Activated CD8-positive, alpha-beta memory T cell treated with anti-CD3 and anti-CD28 coated beads, Interleukin-2, amount 50 U/mL, for 24 hours (primary cell): ENCODE measurements around the gene CNIH3.
"Not testable (repeated sequence)": the region's sequence is repeated elsewhere in the genome, so short reads cannot be mapped to it uniquely, and the experiment has no call there.

Experiments used
- DNase-seq: peaks from one replicate; pipeline ENCODE4 v3.0.0-alpha.2; 2020; ENCODE audit errors: extremely low read depth

Gene CNIH3

DNA sequence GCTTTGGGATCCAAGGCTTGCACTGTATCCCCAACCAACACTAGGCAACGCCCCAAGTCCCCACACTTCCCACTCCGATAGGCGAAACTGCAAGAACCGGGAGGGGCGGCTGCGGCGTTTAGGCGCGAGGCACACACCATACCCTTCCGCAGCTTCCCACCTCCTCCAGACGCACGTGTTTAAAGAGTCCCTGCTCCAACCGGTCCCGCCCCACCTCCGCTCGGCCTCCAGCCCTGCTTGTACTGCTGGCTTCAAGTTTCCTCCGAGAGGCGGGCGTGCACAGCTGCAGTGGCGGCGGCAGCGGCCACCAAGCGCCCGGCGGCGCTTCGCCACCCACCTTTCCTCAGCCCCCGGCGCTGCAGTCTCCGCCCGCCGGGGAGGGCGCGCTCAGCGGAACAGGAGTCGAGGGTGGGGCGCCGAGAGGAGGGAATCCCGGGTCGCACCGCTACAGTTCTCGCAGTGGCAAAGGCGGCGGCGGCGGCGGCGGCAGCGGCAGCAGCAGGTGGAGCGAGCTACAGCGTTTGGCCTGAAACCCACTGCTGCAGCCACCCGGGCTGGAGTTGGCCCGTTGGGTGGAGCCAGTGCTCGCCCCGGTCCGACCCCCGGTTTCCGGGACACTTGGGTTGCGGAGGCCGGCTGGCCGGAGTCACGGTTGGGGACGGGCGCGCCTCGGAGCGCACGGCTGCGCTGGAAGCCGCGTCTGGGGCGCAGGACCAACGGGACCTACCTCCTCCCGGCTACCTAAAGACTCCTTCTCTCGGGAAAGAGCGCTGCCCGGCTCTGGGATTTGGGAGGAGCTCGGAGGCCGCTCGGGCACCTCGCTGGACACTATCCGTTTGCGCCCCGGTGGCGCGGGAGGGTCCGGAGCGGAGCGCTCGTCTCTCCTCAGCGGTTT is at the start of gene CNIH3:
Gene CNIH3 (plus strand): TSS at position 457 of the 895 bp plus-strand sequence. CDS start 858 bp downstream, outside the sequence.
- DNase-seq: no peak

DNA sequence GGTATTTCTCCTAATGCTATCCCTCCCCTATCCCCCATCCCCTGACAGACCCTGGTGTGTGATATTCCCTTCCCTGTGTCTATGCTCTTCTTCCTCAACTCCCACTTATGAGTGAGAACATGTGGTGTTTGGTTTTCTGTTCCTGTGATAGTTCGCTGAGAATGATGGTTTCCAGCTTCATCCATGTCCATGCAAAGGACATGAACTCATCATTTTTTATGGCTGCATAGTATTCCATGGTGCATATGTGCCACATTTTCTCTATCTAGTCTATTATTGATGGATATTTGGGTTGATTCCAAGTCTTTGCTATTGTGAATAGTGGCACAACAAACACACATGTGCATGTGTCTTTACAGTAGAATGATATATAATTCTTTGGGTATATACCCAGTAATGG is 49.6 kb upstream of the CNIH3 start:
- DNase-seq: not testable (repeated sequence)

DNA sequence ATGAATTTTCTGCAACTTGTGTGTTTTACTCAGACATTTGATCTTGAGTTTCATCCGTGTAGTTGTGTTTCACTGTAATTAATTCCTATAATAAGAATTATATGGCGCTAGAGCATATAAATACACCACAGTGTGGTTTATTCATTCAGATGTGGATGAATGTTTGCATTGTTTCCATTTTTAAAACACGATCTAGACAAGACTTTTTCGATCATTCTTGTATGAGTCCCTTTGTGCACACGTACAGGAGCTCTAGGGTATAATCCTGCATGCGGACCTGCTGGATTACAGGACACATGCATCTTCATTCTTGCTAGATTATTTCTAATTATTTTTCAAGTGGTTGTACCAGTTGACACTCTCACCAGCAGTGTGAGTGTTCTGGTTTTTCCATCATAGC is 46.8 kb upstream of the CNIH3 start:
- no peak for DNase-seq

DNA sequence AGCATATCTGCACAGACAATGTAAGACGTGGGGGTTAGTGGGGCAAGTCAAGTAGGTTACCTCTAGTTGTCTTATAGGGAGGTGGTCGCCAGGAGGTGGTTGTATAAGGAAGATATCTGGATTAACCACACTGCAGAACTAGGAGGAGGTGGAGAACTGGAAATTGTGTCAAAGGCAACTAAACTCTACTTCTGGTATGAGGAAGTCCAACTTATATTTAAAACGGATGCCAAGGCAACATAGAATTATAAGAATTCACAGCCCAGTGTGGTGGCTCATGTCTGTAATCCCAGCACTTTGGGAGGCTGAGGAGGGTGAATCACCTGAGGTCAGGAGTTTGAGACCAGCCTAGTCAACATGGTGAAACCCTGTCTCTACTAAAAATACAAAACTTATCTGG is 44.1 kb upstream of the CNIH3 start:
- not testable (repeated sequence) for DNase-seq

DNA sequence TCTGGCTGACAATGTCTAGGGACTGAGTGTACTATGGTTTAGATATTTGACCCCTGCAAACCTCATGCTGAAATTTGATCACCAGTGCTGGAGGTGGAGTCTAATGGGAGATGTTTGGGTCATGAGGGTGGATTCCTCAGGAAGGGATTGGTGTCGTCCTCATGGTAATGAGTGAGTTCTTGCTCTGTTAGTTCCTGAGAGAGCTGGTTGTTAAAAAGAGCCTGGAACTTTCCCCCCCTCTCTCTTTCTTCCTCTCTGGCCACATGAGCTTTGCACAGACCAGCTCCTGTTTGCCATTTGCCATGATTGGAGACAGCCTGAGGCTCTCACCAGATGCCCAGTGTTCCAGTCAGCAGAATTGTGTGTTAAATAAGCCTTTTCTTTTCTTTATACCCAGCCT is 36.6 kb upstream of the CNIH3 start:
- no peak for DNase-seq

DNA sequence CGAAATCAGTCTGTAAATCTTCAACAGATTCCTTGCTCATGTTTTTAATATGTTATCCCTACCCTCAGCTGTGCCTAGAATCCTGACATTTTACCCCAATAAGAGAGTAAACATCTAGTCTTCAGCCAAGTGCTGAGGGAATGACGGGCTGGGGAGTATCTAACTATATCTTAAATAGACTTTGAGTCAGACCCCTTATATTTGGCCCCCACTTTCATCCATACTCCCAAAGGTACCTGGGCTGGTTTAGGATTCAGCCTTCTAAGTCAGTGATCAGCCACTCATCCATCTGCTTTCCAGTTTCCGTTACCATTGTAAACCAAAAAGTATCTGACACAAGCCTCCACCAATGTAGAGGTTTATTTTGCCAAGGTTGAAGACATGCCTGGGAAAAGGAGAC is 36.1 kb upstream of the CNIH3 start:
- DNase-seq: no peak

DNA sequence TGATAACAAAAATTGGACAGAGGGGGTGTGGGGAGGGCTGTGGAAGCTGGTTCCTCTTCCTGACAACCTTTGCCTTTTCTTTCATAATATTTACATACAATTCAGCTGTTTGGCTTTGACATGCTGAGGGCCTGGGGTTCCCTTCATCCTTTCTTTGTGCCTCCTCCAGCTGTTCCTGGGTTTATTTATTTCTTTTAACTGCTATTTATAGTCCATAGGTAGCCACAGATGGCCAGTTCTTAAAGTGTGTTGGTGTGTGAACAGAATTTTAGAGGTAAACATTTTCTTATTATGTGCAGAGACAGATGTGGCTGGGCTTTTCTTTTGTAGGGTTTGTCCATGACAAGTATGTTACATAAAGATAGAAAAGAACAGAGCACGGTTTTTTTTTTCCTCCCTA is 34.1 kb upstream of the CNIH3 start:
- DNase-seq: no peak

DNA sequence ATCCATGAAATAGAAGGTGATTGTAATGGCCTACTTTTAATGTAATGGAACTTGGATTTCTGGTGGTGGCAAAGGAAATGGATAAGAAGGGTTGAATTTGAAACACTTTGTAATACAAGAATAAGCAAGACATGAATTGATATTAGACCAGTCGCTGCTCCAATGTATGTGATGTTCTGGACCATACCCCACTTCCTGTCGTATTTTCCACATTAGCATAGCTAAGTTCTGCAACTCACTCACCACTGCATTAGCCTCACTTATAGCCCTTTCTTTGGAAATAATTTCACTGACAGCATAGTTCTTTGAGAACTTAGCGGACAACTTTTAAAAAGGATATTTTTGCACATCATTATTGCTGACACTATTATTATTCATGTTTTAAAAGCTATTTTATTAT is 32.3 kb upstream of the CNIH3 start:
- no peak for DNase-seq

DNA sequence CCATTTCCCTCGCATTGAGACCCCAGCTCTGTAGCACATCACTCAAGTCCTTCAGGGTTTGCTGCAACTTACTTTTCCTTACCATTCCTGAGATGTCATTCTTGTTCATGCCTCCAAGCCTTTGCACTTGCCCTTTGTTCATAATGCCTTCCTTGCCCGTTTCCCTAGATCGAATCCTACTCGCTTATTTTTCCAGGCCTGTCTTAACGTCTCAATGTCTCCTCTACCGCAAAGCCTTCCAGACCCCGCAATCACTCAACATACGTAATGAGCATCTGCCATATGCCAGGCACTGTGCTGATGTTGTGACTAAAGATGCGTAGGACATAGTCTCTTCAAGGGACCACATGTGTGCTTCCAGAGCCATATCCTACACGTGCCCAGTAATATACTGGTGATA is 31.1 kb upstream of the CNIH3 start:
- DNase-seq: no peak

DNA sequence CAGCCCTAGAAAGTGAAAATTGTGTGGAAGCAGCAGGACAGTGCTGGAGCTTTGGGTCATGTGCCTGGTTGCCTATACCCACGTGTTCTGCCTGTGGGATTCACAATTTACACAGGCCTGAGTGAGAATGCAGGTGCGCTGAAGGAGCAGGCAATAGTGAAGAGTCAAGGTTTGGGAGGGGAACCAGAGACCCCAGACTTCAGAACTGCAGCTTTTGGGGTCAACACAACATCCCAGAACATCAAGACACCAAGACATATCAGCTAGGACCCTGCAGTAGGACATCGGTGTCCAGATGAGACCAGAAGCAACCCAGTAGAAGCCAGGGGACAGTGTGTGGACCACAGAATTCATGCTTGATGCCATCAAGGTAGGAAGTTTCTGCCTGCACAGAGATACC is 29.1 kb upstream of the CNIH3 start:
- no peak for DNase-seq

DNA sequence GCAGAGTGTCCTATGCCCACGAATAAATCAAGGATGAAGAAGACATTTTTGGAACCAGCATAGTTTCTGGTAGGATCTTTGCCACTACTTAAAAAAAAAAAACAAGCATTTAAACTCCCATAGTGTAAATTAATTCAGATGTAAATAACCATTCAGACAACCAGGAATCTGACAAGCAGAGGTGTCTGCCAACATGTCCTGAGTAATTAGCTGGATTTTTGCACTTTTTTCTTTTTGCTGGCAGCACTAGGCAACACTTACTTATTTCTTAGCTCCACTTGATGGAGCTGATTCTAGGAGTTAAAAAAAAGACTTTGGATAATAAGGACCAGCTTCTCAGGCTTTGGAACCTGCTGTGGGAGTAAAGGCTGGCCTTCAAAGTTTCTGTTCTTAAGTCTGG is 27.6 kb upstream of the CNIH3 start:
- no peak for DNase-seq

DNA sequence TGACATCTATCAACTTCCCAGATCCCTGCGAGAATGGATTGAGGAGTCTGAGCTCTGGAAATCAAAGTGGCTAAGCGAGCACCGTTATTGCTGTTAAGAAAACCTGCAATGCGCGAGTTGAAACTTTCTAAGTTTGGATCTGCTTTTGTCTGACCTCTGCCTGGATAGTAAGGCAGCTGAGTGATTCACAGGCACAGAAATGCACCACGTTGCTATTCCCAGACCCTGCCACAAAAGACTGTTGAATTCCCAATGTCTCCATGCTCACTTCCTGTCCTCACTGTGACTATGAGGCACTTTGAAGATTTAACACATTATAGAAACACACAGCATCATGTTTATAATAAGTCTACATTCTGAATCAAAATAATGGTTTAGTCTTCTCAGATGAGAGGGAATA is 27.1 kb upstream of the CNIH3 start:
- no peak for DNase-seq

DNA sequence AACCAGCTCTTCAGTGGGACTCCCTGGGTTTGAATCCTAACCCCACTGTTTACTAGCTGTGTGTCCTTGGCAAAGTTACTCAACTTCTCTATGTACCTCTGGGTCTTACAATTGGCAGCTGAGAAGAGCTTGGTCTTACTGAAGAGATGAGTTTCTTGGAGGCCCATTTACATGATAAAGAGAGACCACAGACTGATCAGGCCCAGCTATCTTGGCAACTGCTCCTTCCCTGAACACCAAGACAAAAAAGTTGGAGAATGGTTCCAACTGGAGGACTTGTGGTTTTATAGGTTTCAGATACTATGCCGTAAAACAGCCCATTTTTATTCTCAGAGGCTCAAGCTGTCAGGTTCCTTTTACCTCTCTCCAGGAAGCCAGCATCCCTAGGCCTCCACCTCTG is 24.8 kb upstream of the CNIH3 start:
- DNase-seq: no peak

DNA sequence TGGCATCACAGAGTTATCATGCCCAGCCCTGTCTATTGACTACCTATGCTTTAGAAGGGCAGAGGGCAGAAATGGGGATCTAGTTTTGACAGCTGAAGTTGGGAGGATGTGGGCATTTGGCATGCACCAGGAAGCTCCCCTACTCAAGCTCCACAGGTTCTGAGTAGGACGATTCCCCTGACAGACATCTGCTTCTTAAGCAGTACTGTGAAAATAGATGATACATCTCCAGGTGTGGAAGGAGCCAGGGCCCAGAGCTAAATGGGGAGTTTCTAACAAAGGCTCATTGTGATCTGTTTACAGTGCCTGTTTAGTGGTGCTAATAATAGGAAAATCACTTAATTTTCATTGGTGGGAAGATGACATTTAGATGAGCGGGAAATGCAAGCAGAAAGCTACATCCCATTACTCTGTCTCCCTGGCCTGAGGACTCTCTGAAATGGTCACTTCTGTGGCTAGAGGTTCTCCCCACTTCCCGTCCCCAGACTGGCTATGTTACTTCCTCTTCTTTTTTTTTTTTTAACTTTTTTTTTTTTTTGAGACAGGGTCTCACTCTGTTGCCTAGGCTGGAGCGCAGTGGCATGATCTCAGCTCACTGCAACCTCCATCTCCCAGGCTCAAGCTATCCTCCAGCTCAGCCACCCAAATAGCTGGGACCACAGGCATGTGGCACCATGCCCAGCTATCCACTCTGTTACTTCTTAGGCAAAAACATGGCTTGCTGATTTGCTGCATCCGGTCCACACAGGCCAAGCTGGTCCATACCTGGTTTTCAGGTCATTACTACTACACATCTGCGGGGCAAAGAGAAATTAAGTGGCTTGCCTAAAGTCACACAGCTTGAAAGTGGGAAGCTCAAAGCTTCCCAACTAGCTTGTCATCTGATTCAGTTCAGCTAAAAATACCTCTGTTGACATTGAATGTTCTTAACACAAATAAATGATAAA is 23.2 kb upstream of the CNIH3 start:
- no peak for DNase-seq

DNA sequence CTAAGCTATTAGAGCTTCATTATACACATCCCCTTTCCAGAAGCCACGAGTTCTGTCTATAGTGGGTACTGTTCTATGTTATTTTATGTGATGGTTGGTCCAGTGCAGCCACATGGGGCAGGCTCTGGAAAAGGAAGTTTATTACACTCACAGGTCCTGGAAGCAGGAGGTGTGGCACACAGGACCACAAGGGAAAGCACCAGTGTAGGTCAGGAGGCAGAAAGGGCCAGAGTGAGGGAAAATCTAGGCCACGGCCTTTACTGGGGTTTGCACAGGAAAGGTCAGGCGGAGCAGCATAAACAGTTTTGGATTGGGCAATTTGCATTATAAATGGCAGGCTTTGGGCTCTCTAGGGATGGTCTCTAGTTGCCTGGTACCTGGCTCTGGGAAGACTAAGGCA is 21.8 kb upstream of the CNIH3 start:
- no peak for DNase-seq

DNA sequence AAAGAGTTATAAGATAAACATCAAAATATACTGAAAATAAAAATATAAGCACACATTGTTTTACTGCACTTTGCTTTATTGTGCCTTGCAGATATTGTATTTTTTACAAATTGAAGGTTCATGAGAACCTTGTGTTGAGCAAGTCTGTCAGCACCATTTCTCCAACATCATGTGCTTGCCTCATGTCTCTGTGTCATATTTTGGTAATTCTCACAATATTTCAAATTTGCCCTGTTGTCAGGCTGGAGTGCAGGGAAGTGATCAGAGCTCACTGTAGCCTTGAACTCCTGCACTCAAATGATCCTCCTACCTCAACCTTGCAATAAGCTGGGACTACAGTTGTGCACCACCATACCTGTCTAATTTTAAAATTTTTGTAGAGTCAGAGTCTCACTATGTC is 21.3 kb upstream of the CNIH3 start:
- DNase-seq: no peak

DNA sequence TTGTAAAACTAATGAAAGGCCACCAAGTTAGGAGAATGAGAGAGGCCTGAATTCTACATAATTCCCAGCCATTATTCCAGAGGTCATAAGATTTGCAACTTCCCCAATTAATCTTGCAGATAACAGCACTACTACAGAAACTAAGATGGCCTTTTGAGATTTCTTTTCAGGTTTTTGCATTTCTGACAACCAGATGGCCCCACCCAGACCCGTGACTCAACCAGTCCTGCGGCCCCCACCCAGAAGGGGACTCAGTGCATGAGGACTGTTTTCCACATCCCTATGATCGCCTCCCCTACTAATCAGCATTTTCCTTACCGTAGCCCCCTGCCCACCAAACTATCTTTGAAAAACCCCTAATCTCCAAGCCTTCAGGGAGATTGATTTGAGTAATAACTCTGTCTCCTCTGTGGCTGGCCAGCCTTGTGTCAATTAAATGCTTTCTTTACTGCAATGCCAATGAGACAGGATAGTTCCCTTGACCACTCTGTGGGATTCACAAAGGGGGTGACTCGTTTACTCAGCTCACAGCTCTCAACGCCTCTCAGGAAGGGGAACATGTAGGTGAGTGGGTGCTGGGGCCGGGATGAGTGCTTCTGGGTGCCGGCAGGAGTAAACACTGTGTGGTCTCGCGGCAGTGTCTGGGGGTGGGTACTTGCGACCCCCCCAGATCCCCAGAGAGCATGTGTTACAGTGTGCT is 10.5 kb upstream of the CNIH3 start:
- DNase-seq: no peak

DNA sequence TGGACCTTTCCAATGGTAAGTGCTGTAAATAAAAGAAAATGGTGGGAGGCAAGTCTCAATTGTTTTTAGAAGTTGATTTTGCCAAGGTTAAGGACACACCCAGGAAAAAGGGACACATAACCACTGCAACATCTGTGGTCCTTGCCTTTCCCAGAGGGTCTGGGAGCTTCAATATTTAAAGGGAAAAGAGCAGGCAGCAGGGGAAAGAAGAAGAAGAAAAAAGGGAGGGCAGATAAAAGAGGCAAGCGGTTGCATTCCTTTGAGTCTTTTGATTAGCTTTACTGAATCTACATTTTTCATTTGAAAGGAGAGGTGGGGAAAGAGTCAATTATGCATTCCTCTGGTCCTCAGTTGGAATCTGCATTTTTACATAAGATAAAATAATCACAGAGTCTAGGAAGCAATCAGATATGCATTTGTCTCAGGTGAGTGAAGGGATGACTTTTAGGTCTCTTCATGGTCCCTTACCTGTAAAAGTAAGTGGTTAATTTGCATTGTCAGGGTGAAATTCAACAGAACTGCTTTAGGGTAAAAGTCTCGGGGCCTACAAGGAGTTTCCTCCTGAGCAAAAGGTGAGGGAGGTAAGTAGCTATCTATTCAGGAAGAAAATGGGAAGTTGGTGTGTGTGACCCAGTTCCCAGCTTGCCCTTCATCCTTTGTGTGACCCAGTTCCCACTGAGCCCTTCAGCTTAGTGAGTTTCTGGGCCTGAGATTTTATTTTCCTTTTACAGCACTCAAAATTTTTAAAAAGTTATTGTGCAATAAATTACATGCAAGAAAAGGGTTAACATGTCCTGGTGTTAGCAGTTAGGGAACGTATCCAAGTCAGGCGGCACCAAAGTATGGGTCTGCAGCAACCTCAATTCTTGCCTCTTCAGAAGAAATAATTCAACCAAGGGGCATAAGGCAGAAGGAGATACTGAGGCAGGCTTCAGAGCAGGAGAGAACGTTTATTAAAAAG is 8.6 kb upstream of the CNIH3 start:
- DNase-seq: no peak

DNA sequence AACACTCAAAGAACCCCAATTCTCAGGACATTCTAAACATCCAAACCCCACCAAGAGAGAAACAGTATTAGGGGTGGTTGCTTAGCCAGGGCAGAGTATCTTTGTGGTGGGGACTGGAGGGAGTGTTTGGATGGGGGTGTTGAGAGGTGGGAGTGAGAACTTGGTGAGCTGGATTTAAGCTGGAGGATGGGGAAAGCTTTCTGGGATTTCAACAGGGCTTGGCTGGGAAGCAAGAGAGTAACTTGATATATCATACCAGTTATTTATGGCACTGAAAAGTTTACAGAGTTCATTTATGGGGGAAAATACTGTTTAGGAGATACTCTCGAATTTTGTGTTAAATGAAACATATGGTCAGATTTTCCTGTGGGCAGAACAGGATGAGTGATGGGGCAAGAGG is 6.8 kb upstream of the CNIH3 start:
- DNase-seq: no peak

DNA sequence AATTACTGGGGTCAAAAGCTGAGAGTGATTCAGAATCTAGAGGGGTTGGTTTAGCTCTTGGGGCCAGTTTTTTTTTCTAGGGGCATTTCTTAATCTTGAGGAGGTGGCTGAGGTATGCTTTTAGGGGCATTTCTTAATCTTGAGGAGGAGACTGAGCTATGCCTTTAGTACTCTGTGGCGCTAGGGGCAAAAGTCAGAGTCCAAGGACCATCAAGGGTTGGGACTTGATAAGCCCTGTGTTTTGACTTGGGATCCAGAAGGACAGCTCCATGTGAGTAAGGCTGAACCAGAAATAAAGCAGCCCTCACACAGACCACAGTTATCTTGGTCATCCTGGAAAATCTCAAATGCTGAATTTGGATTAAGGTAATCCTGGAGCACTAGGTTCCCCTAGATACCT is 3.9 kb upstream of the CNIH3 start:
- no peak for DNase-seq

DNA sequence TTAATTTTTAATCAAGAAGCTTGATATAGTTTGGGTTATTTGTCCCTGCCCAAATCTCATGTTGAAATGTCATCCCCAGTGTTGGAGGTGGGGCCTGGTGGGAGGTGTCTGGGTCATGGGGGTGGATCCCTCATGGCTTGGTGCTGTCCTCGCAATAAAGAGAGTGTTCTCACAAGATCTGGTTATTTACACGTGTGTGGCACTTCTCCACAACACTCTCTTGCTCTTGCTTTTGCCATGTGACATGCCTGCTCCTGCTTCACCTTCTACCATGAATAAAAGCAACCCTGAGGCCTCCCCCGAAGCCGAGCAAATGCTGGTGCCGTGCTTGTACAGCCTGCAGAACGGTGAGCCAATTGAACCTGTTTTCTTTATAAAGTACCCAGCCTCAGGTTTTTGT is 2.6 kb upstream of the CNIH3 start:
- DNase-seq: no peak
